Testis (tissue), 3 donors: ENCODE measurements around the gene PPAT. TPM values are rescaled to one million over a fixed set of nuclear protein-coding genes. Genes with fewer than 3 reads are reported as not detected.
A peak's percentile ranks its signal among the peaks of the same experiment; 100 is the strongest.

Source experiments
- DNase-seq: peaks from one replicate; pipeline ENCODE4 v3.0.0-alpha.2; 2019
- H3K27ac ChIP-seq, 2 donors: fragments of 200-600 bp; sonication (generic); one replicate each; pipeline ENCODE4 v1.5.1; 2019
- H3K27me3 ChIP-seq: fragments of 200-600 bp; sonication (generic); one replicate; pipeline ENCODE4 v1.5.1; 2019
- H3K36me3 ChIP-seq: fragments of 200-600 bp; sonication (generic); one replicate; pipeline ENCODE4 v1.5.1; 2017; ENCODE audit warnings: low read depth; ENCODE audit errors: missing control alignments
- H3K4me1 ChIP-seq: fragments of 200-600 bp; sonication (generic); one replicate; pipeline ENCODE4 v1.5.1; 2019
- H3K4me3 ChIP-seq, 2 donors: fragments of 200-600 bp; sonication (generic); one replicate each; pipeline ENCODE4 v1.5.1; 2017 to 2019
- H3K9me3 ChIP-seq: fragments of 200-600 bp; sonication (generic); one replicate; pipeline ENCODE4 v1.5.1; 2017
- POLR2A ChIP-seq: fragments of 450-650 bp; IDR thresholded peaks from one replicate; pipeline ENCODE4 v1.6.1; 2017; ENCODE audit warnings: antibody characterized with exemption, mild to moderate bottlenecking, moderate library complexity
- WGBS, 2 donors: methylation state at CpG; one replicate each; pipeline ENCODE4 v1.1.5; 2018; 5-methylcytosine and 5-hydroxymethylcytosine counted together
- intact Hi-C: fragments of 100-400 bp; cut with DNase I; formaldehyde crosslinking; loops from one replicate; pipeline ENCODE4 v1.15.1; 2023; ENCODE audit warnings: low total_unique reads
- polyA plus RNA-seq: library from polyadenylated mRNA; stranded (reverse); fragments of 350-450 nt; fragmentation: Illumina TruSeq; extraction: RNeasy Lipid Tissue Mini Kit (QIAGEN cat#74804); gene quantifications from one replicate; pipeline ENCODE4 v1.2.3, GENCODE V29; 2014; ENCODE audit warnings: low read depth, low replicate concordance; ENCODE audit not compliant: insufficient read depth
- total RNA-seq, 2 donors: library from RNA; depleted of rRNA; stranded (reverse); fragments of >200 nt; gene quantifications; one replicate each; pipeline ENCODE4 v1.2.3, GENCODE V29; 2016
- TF ChIP-seq, protein P1 (sequence below), 3 experiments: fragments of 450-650 bp in 2 of 3; fragments of 200-600 bp in 1 of 3; sonication (generic) in 1 of 3; IDR thresholded peaks; one replicate each; pipeline ENCODE4 v1.5.1; 2016 to 2019; ENCODE audit warnings: antibody characterized with exemption in 3 of 3, mild to moderate bottlenecking in 2 of 3, moderate library complexity in 1 of 3

Gene PPAT
- total and polyA plus RNA-seq, 3 donors from 2014 or later: 14.9 to 22.5 (median 20.1) TPM

DNA sequence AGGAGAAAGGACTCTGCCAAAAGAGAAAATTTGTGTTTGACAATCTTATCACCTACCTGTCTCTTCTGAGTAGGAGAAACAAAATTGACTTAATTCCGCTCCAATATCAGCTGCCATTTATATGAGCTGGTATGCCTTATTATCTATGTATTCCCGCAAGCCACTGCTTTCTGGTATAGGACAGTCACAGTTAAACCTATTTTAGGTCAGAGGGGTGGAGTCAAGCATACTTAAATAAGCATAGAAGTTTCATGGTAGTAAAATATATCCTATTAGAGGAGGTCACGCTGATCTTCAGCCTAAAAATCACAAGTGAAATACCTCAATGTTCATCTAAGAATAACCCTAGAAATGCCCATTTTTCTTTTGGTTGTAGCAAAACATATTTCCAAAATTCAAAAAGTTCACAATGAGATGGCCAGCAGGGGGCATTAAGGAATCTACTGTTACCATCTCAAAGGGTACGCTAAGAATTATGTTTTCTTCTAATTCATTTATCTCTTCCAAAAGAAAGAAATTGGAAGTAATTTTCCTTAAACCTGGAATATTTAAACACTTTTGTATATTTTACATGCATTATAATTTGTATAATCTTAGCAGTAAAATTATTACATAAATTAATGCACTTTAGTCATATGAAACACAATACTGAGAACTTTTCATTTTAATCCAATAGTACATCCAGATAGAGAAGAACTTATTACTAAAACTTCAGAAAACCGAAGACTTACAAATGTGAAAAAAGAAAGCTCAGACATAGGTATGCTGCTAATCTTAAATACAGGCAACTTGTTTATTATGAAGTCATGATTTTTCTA is 10.5 kb downstream of the PPAT start:
- intact Hi-C loops: no loop called here
- Histone ChIP-seq H3K9me3 (no peaks in the 10 kb centered on the region), H3K4me3 (no peak overlapping the region), H3K27me3 (no peaks in the 10 kb centered on the region), H3K4me1 (peaks cover 6% of the 10 kb centered on the region), H3K27ac (no peak overlapping the region), H3K36me3 (no peaks in the 10 kb centered on the region)
- TF ChIP-seq, protein P1, sequence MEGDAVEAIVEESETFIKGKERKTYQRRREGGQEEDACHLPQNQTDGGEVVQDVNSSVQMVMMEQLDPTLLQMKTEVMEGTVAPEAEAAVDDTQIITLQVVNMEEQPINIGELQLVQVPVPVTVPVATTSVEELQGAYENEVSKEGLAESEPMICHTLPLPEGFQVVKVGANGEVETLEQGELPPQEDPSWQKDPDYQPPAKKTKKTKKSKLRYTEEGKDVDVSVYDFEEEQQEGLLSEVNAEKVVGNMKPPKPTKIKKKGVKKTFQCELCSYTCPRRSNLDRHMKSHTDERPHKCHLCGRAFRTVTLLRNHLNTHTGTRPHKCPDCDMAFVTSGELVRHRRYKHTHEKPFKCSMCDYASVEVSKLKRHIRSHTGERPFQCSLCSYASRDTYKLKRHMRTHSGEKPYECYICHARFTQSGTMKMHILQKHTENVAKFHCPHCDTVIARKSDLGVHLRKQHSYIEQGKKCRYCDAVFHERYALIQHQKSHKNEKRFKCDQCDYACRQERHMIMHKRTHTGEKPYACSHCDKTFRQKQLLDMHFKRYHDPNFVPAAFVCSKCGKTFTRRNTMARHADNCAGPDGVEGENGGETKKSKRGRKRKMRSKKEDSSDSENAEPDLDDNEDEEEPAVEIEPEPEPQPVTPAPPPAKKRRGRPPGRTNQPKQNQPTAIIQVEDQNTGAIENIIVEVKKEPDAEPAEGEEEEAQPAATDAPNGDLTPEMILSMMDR (IDR thresholded peaks at IDR 0.05): peak; percentile 33 to 75 (median 56)
- TF ChIP-seq POLR2A: no peak
- peak; percentile 68 for DNase-seq
- 62 to 65% methylated on average over 5 of the region's 5 CpGs for WGBS, 2 donors

DNA sequence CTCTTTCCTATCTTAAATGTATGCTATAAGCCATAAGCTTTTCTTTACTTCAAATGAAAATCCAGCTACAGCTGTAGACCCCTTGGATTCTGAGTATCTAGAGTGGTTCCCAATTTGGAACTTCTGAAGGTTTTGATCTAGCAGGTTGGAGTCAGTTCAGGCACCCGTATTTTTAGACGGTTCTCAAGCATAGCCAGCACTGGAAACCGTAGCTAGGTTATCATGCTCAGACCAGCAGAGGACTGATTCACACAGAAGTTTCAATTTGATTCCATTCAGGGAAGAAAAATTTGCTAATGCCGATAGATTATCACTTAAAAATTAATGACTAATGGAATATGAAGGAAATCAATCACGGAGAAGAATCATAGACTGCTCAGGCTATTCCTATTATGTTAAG is 11.2 kb downstream of the PPAT start:
- H3K36me3 ChIP-seq: no peaks in the 10 kb centered on the region
- intact Hi-C loops: no loop called here
- TF ChIP-seq, protein P1 (IDR thresholded peaks at IDR 0.05): no peak
- TF ChIP-seq POLR2A: no peak
- no peak overlapping the region for H3K4me3 ChIP-seq
- 84 to 89% methylated on average over 5 of the region's 5 CpGs for WGBS, 2 donors
- no peak for DNase-seq
- no peaks in the 10 kb centered on the region for H3K9me3 ChIP-seq
- H3K4me1 ChIP-seq: peaks cover 2% of the 10 kb centered on the region
- no peaks in the 10 kb centered on the region for H3K27me3 ChIP-seq
- H3K27ac ChIP-seq: no peak overlapping the region

DNA sequence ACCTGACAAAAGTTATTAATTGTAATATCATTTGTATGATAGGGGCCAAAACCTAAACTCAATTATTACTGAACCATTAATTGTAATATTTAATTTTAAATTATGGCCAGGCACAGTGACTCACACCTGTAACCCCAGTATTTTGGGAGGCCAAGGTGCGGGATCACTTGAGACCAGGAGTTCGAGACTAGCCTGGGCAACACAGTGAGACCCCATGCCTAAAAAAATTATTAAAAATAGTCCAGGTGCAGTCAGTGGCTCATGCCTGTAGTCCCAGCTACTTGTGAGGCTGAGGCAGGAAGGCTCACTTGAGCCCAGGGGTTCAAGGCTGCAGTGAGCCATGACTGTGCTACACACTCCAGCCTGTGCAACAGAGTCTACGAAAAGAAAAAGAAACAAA is 18.0 kb downstream of the PPAT start:
- DNase-seq: no peak

DNA sequence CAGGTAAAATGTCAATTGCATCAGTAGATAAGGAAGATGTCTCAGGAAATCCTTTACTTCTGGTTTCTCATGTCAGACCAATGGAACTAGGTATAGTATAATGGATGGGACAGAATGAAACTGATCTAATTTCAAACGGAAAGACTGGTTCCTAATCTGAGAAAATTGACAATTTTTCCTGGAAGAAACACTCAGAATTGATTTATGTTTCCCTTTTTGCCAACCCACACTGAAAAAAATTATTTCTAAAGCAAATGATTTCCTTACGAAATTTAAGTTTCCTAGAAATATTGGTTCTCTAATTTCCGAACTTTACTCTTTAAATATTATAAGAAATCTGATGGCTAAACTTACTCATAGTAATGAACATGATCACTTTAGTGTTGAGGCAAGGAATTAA is 19.1 kb downstream of the PPAT start:
- intact Hi-C loops: no loop called here
- Histone ChIP-seq H3K27ac (no peak overlapping the region), H3K9me3 (no peaks in the 10 kb centered on the region), H3K4me1 (no peaks in the 10 kb centered on the region), H3K4me3 (no peak overlapping the region), H3K27me3 (no peaks in the 10 kb centered on the region), H3K36me3 (no peaks in the 10 kb centered on the region)
- TF ChIP-seq, protein P1 (IDR thresholded peaks at IDR 0.05): no peak
- no peak for TF ChIP-seq POLR2A
- WGBS, 2 donors: 80 to 84% methylated on average over 3 of the region's 3 CpGs
- no peak for DNase-seq

More for the DNA sequence above, 18.0 kb downstream of the PPAT start:
- 84 to 89% methylated on average over 3 of the region's 3 CpGs for WGBS, 2 donors
- Histone ChIP-seq H3K9me3 (no peaks in the 10 kb centered on the region), H3K27me3 (no peaks in the 10 kb centered on the region), H3K4me1 (no peaks in the 10 kb centered on the region), H3K4me3 (no peak overlapping the region), H3K27ac (no peak overlapping the region), H3K36me3 (no peaks in the 10 kb centered on the region)
- intact Hi-C loops: no loop called here
- TF ChIP-seq, protein P1 (IDR thresholded peaks at IDR 0.05): no peak
- TF ChIP-seq POLR2A: no peak
